Stimulated activated CD4-positive, alpha-beta T cell treated with anti-CD3 and anti-CD28 coated beads, Interleukin-12 subunit alpha, Interleukin-12 subunit beta, amount 100 ng/mL, for 24 hours (primary cell): ENCODE data around the gene THUMPD3.

Experiments used
- DNase-seq, 2 experiments: peaks; one replicate each; pipeline ENCODE4 v3.0.0-alpha.2; 2020; ENCODE audit warnings: low read depth in 2 of 2

Gene THUMPD3

GRCh38 chr3:9397906-9398699 is 35.2 kb downstream of the THUMPD3 start:
- DNase-seq: peak in 1 of 2 experiments; percentile 18

- DNase-seq: peak in 1 of 2 experiments; percentile 9
Observed at GRCh38 chr3:9398700-9399336, 36.0 kb downstream of the THUMPD3 start.

DNA sequence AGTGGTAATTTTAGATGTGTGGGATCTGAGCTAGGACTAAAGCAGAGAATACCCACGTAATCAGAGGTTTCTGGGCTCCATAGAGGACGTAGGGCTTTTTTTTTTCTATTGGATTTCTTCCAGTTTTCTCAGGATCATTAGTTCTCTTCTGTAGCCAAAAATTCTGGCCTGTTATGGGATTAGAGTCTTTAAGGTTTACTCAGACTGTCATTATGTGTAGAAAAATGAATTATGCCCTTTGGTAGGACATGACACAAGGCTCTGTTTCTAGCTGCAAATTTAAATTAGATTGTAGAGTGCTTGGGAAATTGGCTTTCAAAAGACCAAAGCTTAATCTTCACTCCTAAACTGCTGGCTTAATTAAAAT is 36.5 kb downstream of the THUMPD3 start:
- DNase-seq: no peak

DNA sequence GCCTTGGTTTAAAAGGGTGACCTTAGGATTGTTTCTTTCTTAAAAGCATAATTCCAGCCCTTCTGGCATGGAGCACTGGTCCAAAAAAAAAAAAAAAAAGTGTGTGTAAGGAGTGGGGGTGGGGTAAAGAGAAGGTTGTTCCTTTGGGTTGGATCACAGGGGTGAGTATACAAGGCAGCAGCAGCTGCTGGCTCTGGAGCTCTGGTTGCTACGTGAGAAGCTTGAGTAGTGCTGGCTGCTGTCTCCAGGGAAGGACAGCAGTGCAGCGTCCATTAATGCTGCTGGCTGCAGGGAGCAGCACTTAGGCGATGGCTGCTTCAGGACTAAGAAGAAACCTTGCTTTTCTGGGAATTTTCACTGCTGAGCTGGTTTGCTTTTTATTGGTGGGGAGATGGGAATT is 36.9 kb downstream of the THUMPD3 start:
- DNase-seq: no peak

DNA sequence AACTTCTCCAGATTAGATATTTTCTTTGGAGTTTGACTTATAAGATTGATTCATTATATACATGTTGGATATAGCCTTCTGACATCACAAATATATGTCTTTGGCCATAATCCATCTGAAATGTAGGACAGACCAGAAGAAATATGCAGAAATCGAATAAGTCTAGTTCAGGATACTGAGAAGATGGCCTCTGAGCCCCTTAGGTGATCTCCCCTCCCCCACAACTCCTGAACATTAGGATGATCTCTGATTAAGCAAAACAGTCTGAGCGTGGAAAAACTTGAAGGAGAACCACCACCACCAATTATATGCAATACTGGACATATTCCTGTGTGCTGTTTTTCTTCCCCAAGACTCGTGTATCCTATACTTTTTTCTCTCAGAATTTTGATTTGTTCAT is 37.8 kb downstream of the THUMPD3 start:
- DNase-seq: no peak

- no peak for DNase-seq
Observed at GRCh38 chr3:9401986-9402385, 39.1 kb downstream of the THUMPD3 start.

DNA sequence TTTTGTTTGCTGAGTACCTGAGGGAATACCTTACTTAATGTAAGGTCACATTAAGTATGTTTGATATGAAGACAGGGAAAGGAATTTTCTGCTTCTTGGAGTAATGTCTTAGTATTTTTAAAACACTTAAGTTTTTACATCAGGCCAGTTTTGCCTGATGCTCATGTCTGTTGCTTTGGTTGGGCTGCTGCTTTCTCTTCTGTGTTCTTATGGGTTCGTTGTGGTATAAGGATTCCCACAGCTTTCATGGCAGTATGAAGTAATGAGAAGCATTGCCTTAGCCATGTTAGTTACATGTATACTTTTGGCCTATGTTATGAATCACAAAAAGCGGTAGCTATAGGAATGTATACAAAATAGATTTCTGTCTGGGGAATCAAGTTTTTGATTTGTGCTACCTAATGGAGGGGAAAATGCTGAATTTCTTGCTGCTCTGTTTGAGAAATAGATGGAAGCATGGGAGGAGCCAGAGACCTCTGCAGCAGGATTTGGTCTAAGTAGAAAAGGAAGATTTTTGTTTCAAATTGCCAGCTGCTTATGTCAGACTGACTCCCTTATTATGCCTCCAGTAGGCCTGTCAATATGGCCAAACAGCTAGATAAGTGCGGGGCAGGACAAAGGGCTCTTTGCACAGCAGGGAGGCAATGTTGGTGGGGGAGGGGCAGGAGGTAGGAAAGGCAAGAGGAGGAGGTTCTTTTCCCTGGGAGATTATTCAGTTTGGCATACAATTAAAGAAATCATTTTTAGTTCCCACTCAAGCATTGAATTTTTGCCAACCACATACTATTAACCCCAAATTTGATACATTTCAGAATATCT is 39.8 kb downstream of the THUMPD3 start:
- DNase-seq: no peak

GRCh38 chr3:9403463-9403862 is 40.6 kb downstream of the THUMPD3 start:
- DNase-seq: no peak

DNA sequence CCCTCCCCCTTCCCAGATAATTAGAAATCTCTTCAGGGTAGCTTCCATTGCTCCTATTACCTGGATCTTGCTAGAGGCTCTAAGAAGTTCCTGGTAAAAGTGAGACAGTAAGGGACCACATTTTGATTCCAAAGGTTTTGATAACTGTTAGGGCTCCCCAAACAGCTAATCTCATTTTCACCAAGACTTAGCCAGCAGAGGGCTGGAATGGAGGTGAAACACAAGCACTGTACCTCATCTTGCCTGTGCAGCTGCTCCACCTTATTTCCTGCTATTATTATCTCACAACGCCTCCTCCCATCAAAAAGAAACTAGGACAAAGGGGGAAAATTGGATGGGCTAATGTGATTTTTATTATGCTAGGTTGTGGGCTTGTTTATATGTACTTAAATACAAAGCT is 41.8 kb downstream of the THUMPD3 start:
- DNase-seq: no peak

- DNase-seq: no peak
Observed at GRCh38 chr3:9405756-9406155, 42.9 kb downstream of the THUMPD3 start.

GRCh38 chr3:9406856-9407626 is 44.2 kb downstream of the THUMPD3 start:
- DNase-seq: no peak

- no peak for DNase-seq
Observed at GRCh38 chr3:9408061-9408460, 45.2 kb downstream of the THUMPD3 start.

DNA sequence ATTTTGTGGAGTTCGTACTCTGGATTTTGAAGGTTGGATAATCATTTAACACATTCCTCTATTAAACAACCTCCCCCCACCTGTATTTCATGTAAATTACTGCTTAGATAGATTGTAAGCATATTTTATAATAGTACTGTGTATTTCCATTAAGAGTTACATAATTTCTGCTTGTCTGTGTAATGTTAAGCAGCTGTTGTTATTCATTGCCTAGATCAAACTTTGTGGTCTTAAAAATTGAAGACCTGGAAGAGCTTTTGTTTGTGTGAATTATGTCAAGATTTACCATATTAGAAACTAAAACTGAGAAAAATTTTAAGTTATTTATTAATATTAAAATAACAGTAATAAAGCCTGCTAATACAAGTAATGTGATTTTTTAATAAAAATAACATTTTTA is 45.7 kb downstream of the THUMPD3 start:
- no peak for DNase-seq

DNA sequence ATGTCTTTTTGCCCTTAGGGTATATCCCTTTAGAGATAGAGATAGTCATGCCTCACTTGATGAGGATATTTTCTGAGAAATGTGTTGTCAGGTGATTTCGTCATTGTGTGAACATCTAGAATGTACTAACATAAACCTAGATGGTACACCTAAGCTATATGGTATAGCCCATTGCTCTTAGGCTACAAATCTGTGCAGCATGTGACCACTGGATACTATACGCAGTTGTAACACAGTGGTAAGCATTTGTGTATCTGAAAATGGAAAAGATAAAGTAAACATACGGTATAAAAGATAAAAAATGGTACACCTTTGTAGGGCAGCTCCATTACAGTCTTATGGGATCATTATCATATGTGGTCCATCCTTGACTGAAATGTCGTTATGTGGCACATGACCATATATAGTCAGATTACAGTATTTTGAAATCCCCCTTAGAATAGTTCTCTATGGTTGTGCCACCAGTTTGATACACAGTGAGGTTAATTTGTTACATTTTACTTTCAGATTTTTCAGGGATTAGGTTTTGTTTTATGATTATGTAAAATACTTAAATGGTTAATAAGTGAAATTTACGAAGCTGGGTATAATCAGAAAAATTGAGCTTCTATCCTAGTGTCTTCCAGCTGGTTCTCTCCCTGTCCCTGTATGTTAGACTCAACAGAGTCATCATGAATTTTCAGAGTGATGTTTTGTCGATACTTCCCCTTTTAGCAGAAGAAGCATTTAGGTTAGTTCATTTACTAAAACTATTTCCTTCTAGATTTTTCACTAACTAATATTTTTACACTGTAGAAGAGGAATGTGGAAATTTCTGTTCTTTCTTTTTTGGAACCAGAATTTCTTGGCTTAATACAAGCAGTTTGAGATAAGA is 47.4 kb downstream of the THUMPD3 start:
- DNase-seq: no peak

DNA sequence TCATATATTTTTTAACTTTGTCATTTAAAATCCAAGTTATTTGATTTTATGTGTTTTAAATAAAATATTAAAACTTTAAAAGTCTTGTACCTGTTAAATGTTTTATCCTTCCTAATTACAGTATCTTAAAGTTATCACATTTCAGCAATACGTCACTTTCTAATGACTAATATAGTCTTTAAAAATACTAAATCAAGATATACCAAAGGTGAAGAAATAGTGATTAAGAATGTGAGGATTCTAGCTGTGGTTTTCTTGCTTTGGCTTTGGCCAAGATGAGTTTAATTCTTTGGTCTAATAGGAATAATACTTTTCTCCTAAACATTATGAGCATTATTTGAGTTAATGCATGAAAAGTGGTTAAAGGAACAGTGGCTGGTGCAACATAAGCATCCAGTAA is 48.4 kb downstream of the THUMPD3 start:
- no peak for DNase-seq

- no peak for DNase-seq
Observed at GRCh38 chr3:9412293-9412692, 49.4 kb downstream of the THUMPD3 start.

- DNase-seq: no peak
Observed at GRCh38 chr3:9414826-9415225, 52.0 kb downstream of the THUMPD3 start.

DNA sequence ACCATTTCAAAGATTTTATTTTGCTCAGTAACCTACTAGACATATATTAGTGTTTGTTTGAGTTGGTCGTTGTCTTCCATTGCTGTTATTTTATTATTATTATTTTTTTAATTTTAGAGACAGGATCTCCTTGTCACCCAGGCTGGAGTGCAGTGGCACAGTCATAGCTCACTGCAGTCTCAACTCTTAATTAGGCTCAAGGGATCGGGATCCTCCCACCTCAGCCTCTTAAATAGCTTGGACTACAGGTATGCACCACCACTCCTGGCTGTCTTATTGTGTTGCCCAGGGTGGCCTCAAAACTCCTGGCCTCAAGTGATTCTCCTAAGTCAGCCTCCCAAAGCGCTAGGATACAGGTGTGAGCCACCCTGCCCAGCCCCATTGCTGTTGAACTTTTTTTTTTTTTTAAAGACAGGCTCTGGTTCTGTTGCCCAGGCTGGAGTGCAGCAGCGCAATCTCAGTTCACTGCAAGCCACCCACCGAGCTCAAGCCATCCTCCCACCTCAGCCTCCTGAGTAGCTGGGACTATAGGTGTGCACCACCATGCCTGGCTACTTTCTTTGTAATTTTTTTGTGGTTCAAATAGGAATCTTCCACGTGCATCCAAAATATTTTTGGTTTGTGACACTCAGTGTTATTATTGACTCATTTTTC is 52.8 kb downstream of the THUMPD3 start:
- DNase-seq: no peak

- no peak for DNase-seq
Observed at GRCh38 chr3:9416139-9416780, 53.4 kb downstream of the THUMPD3 start.
